NT2/D1 (cell line): Measurements from ENCODE around the gene HDC.

Experiments used
- DNase-seq: peaks from one replicate; pipeline ENCODE4 v3.0.0-alpha.2; 2011; ENCODE audit warnings: low read depth, low spot score
- H3K27me3 ChIP-seq: 2 replicates; pipeline ENCODE4 v1.6.0; 2011; ENCODE audit warnings: mild to moderate bottlenecking; ENCODE audit not compliant: insufficient read length, insufficient read depth
- H3K36me3 ChIP-seq: 2 replicates; pipeline ENCODE4 v1.6.1; 2011; ENCODE audit warnings: mild to moderate bottlenecking, low read length, mixed read lengths; ENCODE audit not compliant: insufficient read depth, insufficient read length
- H3K4me1 ChIP-seq: 2 replicates; pipeline ENCODE4 v1.5.1; 2011; ENCODE audit not compliant: insufficient read depth, insufficient read length
- H3K4me3 ChIP-seq: 2 replicates; pipeline ENCODE4 v1.5.1; 2011; ENCODE audit warnings: low read depth; ENCODE audit not compliant: insufficient read length
- H3K9ac ChIP-seq: 2 replicates; pipeline ENCODE4 v1.6.0; 2011; ENCODE audit warnings: low read depth; ENCODE audit not compliant: insufficient read length
- H3K9me3 ChIP-seq: 2 replicates; pipeline ENCODE4 v1.5.1; 2011; ENCODE audit warnings: mild to moderate bottlenecking, low read length; ENCODE audit not compliant: insufficient read depth
- SUZ12 ChIP-seq: IDR thresholded peaks from 2 replicates; pipeline ENCODE4 v1.6.1; 2011; ENCODE audit not compliant: insufficient read length, insufficient read depth; ENCODE audit errors: extremely low read depth
- YY1 ChIP-seq: IDR thresholded peaks from 2 replicates; pipeline ENCODE4 v1.6.1; 2011; ENCODE audit not compliant: insufficient read length, insufficient read depth
- ZNF274 ChIP-seq: IDR thresholded peaks from 2 replicates; pipeline ENCODE4 v1.6.1; 2011; ENCODE audit warnings: mild to moderate bottlenecking, low read depth, low read length

The HDC gene

DNA sequence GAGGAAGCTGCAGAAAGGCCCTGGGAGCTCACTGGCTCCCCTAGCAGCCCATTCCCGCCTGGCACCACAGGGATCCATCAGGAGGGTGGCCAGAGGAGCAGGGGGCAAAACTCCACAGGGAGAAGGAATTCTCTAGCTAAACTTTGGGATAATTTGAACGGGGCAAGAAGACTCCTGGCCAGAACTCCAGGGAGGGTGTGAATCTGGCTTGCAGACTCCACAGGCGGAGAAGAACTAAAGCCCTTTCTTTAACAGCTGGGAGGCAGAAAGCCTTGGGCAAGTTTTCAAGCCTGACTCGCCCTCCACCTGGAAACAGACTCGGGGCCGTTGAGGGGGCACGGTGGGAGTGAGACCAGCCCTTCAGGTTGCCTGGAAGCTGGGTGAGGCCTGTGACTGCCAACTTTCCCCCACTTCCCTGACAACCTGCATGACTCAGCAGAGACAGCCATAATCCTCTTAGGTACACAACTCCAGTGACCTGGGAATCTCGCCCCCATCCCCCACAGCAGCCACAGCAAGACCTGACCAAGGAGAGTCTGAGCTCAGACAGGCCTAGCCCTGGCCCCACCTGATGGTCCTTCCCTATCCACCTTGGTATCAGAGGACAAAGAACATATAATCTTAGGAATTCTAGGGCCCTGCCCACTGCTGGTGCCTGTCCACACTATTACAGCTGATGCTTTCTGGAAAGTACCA lies 54.9 kb downstream of the HDC start:
- peaks cover 5% of the 10 kb centered on the region; the same call in 1 of the 2 replicates for H3K9me3 ChIP-seq
- TF ChIP-seq YY1 (no peak), SUZ12 (no peak), ZNF274 (no peak)

DNA sequence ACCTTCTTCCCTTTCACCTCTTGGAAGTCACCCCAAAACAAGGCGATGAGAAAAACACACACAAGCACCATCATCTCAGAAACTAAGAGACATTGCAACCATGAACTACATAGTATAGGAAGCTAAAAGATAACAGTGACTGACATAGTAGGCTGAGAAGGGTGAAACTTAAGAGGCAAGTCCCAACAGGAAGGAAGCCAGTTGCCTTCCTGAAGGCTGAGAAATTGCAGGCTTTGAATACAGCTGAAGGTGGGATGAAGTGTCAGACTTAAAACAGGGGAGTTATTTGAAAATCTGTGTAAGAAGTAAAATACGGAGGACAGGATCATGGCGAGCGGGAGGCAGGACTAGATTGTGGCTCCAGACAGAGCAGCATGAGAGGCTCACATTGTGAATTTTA lies 55.7 kb downstream of the HDC start:
- Histone ChIP-seq H3K4me3 (no peak overlapping the region), H3K9ac (no peak overlapping the region), H3K36me3 (no peaks in the 10 kb centered on the region), H3K4me1 (no peaks in the 10 kb centered on the region), H3K9me3 (peaks cover 5% of the 10 kb centered on the region; the same call in 1 of the 2 replicates), H3K27me3 (no peaks in the 10 kb centered on the region)
- DNase-seq, result no peak
- TF ChIP-seq YY1, result no peak
- no peak for TF ChIP-seq SUZ12
- TF ChIP-seq ZNF274, result no peak

More for the DNA sequence above, 54.9 kb downstream of the HDC start:
- Histone ChIP-seq H3K36me3 (no peaks in the 10 kb centered on the region), H3K9ac (no peak overlapping the region), H3K27me3 (no peaks in the 10 kb centered on the region), H3K4me1 (no peaks in the 10 kb centered on the region), H3K4me3 (no peak overlapping the region)
- peak; percentile 2 for DNase-seq

DNA sequence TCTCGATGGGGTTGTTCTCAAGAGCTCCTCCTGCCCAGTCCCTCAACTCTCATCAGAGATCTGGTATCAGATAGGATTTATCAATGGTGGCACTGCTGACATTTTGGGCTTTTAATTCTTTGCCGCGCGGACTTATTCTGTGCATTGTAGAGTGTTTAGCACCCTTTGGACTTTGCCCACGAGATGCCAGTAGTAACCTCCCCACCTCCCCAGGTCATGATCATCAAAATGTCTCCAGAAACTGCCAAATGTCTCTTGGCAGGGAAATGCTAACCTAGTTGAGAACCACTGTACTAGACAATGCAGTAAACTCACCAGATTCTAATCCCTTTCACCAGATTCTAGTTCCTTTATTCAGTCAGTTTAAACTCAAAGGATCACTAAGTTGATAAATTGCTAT lies 59.5 kb downstream of the HDC start:
- no peak overlapping the region for H3K4me3 ChIP-seq
- no peaks in the 10 kb centered on the region for H3K36me3 ChIP-seq
- H3K27me3 ChIP-seq, result no peaks in the 10 kb centered on the region
- no peak for DNase-seq
- no peaks in the 10 kb centered on the region for H3K9me3 ChIP-seq
- TF ChIP-seq SUZ12 (no peak), ZNF274 (no peak), YY1 (no peak)
- H3K4me1 ChIP-seq, result no peaks in the 10 kb centered on the region
- H3K9ac ChIP-seq, result no peak overlapping the region

DNA sequence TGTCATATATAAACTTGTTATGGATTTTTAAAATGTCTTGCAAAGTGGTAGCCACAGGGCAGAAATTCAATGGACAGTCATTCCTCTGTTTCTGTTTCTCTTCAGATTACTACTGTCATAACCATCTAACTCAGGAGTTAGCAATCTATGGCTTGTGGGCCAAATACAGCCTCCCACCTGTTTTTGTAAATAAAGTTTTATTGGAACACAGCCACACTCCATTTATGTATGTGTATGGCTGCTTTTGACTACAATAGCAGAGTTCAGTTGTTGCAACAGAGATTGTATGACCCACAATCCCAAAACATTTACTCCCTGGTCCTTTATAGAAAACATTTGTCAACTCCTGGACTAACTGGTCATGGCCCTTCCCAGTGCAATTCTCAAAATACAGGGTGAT lies 63.5 kb downstream of the HDC start:
- no peaks in the 10 kb centered on the region for H3K27me3 ChIP-seq
- H3K36me3 ChIP-seq, result no peaks in the 10 kb centered on the region
- H3K9ac ChIP-seq, result no peak overlapping the region
- TF ChIP-seq SUZ12, result no peak
- no peak for TF ChIP-seq ZNF274
- no peak for TF ChIP-seq YY1
- H3K4me1 ChIP-seq, result no peaks in the 10 kb centered on the region
- H3K9me3 ChIP-seq, result no peaks in the 10 kb centered on the region
- no peak overlapping the region for H3K4me3 ChIP-seq
- DNase-seq, result no peak

DNA sequence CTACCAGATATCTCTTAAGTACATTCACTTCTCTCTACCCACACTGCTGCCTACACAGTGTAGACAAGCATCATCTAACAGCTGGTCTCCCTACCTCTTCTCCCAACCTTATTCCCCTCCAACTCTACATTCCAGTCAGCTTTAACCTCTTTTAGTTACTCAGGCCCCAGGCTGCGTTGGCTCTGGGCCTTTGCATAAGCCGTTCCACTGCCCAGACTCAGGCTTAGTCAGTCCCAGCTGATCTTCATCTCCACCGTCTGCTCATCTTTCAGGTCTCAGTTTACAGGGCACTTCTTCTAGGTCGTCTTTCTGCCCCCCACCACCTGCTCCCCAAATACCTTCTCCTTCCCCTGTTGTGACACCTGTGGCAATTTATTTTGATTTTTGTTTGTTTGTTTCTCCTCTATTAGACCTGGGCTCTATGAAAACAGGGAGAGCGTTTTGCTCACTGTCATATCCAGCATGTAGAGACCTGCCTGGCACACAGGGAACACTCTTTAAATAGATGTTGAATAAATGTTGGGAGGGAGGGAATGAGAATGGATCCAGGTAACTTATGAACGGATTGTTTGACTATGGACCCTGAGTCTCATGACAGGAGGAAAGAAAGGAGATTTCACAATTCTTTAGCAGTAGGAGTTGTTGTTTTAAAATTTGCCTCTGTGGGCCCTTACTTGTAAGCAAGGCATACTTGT lies 72.5 kb downstream of the HDC start:
- H3K4me1 ChIP-seq, result no peaks in the 10 kb centered on the region
- no peak overlapping the region for H3K4me3 ChIP-seq

DNA sequence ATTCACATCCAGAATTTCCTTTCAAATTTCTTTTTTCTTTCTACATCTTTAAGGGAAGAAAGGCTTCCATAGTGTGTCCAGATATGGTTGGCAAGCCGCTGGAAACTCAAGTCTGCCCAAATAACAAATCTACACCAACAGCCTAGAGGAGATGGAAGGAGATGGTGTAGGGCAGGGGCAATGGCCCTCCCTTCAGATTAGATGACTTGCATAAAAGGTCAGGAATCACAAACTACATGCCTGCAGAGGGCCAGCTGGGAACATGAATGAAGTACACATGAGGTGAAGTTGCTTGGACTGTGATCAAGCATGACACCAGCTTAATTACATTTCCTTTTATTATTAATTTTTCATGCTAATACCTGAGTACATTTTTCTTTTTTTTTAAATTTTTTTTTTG lies 73.4 kb downstream of the HDC start:
- no peaks in the 10 kb centered on the region for H3K4me1 ChIP-seq
- TF ChIP-seq ZNF274 (no peak), SUZ12 (no peak), YY1 (no peak)

More for the DNA sequence above, 72.5 kb downstream of the HDC start:
- no peaks in the 10 kb centered on the region for H3K9me3 ChIP-seq
- no peak overlapping the region for H3K9ac ChIP-seq
- no peak for TF ChIP-seq SUZ12
- no peak for TF ChIP-seq YY1
- TF ChIP-seq ZNF274, result no peak
- no peaks in the 10 kb centered on the region for H3K36me3 ChIP-seq
- DNase-seq, result no peak
- H3K27me3 ChIP-seq, result no peaks in the 10 kb centered on the region

More for the DNA sequence above, 73.4 kb downstream of the HDC start:
- Histone ChIP-seq H3K36me3 (no peaks in the 10 kb centered on the region), H3K4me3 (no peak overlapping the region), H3K9ac (no peak overlapping the region), H3K9me3 (no peaks in the 10 kb centered on the region), H3K27me3 (no peaks in the 10 kb centered on the region)
- no peak for DNase-seq
